ENCODE measurements around the gene FSTL4. TPM values are rescaled to one million over a fixed set of nuclear protein-coding genes. Genes with fewer than 3 reads are reported as not detected.

The FSTL4 gene
- total and polyA plus RNA-seq, 2 of the 4 experiments (the other 2 are of a cell fraction): 0.18 TPM; not detected in 1

GRCh38 chr5:133235696-133236426, 376.5 kb downstream of the FSTL4 start:
- Histone ChIP-seq H3K4me1 (ENCODE audit: control insufficient read depth, insufficient read depth, low read length) (peaks cover 8% of the 10 kb centered on the region; the same call in 1 of the 2 replicates), H4K5ac (ENCODE audit: low read depth, low read length) (no peak overlapping the region), H2BK20ac (ENCODE audit: low read depth, low read length) (no peak overlapping the region), H3K23ac (ENCODE audit: low read depth, low read length) (no peak overlapping the region), H3K9ac (ENCODE audit: low read depth, low read length) (no peak overlapping the region), H3K4ac (ENCODE audit: low read depth, low read length) (peak overlapping the region; percentile 23; the same call in 1 of the 2 replicates), H3K14ac (replicated peaks; ENCODE audit: low read depth, low read length) (no peak overlapping the region), H3K18ac (ENCODE audit: low read depth, low read length) (no peak overlapping the region; the same call in 1 of the 2 replicates), H3K4me2 (ENCODE audit: low read depth, low read length) (no peak overlapping the region), H3K9me3 (ENCODE audit: control insufficient read depth, insufficient read depth, low read length) (peaks cover 2% of the 10 kb centered on the region; the same call in 1 of the 2 replicates), H4K91ac (ENCODE audit: insufficient read depth, low read depth, low read length) (no peak overlapping the region), H4K8ac (ENCODE audit: low read depth in 2 of 2, low read length in 2 of 2) (no peak overlapping the region), H3K79me1 (ENCODE audit: low read depth in 1 of 2, low read length in 2 of 2) (no peaks in the 10 kb centered on the region), H2AK9ac (replicated peaks; ENCODE audit: low read depth, low read length, poor library complexity) (no peak overlapping the region), H2AFZ (replicated peaks; ENCODE audit: low read length, poor library complexity) (no peak overlapping the region), H3K27ac (ENCODE audit: insufficient read depth, low read length) (no peak overlapping the region), H4K20me1 (ENCODE audit: insufficient read depth, low read length) (no peaks in the 10 kb centered on the region), H3K4me3 (ENCODE audit: insufficient read depth, low read depth, low read length) (no peak overlapping the region), H3K9me1 (ENCODE audit: insufficient read depth, low read length) (peaks cover 3% of the 10 kb centered on the region; the same call in 1 of the 2 replicates), H2BK5ac (ENCODE audit: low read depth, low read length, poor library complexity, severe bottlenecking) (no peak overlapping the region), H2BK15ac (ENCODE audit: low read depth, low read length) (no peak overlapping the region), H3K36me3 (ENCODE audit: control insufficient read depth, insufficient read depth, low read length) (no peaks in the 10 kb centered on the region), H3K56ac (ENCODE audit: extremely low read depth, insufficient read depth, low read length) (no peak overlapping the region), H2AK5ac (ENCODE audit: low read depth, low read length) (peak overlapping the region; percentile 68; the same call in 1 of the 2 replicates), H3K27me3 (ENCODE audit: control insufficient read depth, insufficient read depth, low read length) (0 out of 2 replicates have a peak, but pooled peaks cover 2% of the 10 kb centered on the region), H2BK120ac (ENCODE audit: low read depth, low read length) (no peak overlapping the region)
- ChIA-PET POLR2A (ENCODE audit: unreplicated experiment) (no interaction called here), CTCF (interaction anchor here (0.7 to 1.2 kb wide), 2 partner anchors 9 to 12 kb away, joined by 3 to 4 read pairs; no protein-coding TSS in a partner anchor)
- dilution Hi-C loops (cut with HindIII; ENCODE audit: low sequenced_read_pairs, unreplicated experiment) (no loop called here), in situ Hi-C loops (cut with MboI; ENCODE audit: low sequenced_read_pairs) (no loop called here), intact Hi-C loops (cut with micrococcal nuclease) (no loop called here)
- TF ChIP-seq ELK1 (IDR thresholded peaks at IDR 0.05; ENCODE audit: borderline replicate concordance, low read depth, low read length) (no peak), RFX5 (IDR thresholded peaks at IDR 0.05; ENCODE audit: low read depth, low read length) (no peak), RAD21 (IDR thresholded peaks at IDR 0.05; ENCODE audit: low read length) (no peak)
- TF ChIP-seq, protein P1, sequence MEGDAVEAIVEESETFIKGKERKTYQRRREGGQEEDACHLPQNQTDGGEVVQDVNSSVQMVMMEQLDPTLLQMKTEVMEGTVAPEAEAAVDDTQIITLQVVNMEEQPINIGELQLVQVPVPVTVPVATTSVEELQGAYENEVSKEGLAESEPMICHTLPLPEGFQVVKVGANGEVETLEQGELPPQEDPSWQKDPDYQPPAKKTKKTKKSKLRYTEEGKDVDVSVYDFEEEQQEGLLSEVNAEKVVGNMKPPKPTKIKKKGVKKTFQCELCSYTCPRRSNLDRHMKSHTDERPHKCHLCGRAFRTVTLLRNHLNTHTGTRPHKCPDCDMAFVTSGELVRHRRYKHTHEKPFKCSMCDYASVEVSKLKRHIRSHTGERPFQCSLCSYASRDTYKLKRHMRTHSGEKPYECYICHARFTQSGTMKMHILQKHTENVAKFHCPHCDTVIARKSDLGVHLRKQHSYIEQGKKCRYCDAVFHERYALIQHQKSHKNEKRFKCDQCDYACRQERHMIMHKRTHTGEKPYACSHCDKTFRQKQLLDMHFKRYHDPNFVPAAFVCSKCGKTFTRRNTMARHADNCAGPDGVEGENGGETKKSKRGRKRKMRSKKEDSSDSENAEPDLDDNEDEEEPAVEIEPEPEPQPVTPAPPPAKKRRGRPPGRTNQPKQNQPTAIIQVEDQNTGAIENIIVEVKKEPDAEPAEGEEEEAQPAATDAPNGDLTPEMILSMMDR (conservative IDR thresholded peaks at IDR 0.05; ENCODE audit: low read depth, low read length): no peak
- peak; percentile 17 for DNase-seq
- 75% methylated on average over 3 of the region's 9 CpGs; no CpG with 5 or more reads in 1 of the 2 experiments for WGBS, 2 experiments (ENCODE audit: extremely low coverage in 2 of 2, insufficient read length in 1 of 2)
- ATAC-seq (ENCODE audit: low read depth): no peak
- BruUV-seq (replicated peaks): no TSS peak

Data from IMR-90 (cell line).